Measurements from ENCODE around the gene C1S. TPM values are rescaled to one million over a fixed set of nuclear protein-coding genes. Genes with fewer than 3 reads are reported as not detected.

The C1S gene
- total RNA-seq, 2 donors from 2014 or later = 13.4 to 14.3 TPM

DNA sequence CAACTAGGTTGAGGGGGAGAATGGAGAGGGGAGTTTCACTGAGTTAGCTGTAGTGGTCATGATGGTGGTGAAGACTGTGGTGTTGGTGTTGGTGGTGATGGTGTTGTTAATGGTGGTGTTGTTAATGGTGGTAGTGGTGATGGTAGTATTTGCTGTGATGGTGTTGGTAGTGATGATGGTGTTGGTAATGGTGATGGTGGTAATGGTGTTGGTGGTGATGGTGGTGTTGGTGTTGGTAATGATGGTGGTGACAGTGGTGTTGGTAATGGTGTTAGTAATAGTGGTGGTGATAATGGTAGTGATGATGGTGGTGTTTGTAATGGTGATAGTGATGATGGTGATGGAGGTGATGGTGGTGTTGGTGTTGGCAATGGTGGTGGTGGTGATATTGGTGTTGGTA lies 22.6 kb downstream of the C1S start:
- TF ChIP-seq, protein P1, sequence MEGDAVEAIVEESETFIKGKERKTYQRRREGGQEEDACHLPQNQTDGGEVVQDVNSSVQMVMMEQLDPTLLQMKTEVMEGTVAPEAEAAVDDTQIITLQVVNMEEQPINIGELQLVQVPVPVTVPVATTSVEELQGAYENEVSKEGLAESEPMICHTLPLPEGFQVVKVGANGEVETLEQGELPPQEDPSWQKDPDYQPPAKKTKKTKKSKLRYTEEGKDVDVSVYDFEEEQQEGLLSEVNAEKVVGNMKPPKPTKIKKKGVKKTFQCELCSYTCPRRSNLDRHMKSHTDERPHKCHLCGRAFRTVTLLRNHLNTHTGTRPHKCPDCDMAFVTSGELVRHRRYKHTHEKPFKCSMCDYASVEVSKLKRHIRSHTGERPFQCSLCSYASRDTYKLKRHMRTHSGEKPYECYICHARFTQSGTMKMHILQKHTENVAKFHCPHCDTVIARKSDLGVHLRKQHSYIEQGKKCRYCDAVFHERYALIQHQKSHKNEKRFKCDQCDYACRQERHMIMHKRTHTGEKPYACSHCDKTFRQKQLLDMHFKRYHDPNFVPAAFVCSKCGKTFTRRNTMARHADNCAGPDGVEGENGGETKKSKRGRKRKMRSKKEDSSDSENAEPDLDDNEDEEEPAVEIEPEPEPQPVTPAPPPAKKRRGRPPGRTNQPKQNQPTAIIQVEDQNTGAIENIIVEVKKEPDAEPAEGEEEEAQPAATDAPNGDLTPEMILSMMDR (conservative IDR thresholded peaks at IDR 0.05) = no peak
- Mint-ChIP-seq H3K4me1 (no peaks in the 10 kb centered on the region), H3K27me3 (ENCODE audit: insufficient read depth) (peaks cover 1% of the 10 kb centered on the region), H3K27ac (no peak overlapping the region), H3K9me3 (peaks cover 5% of the 10 kb centered on the region), H3K36me3 (ENCODE audit: low read depth) (peaks cover 5% of the 10 kb centered on the region), H3K4me3 (no peak overlapping the region)
- H3K27me3 ChIP-seq (ENCODE audit: control insufficient read depth, insufficient read depth, low read length, poor library complexity, severe bottlenecking) = no peaks in the 10 kb centered on the region
- H3K4me3 ChIP-seq (ENCODE audit: low read length) = no peak overlapping the region
- H3K27ac ChIP-seq (ENCODE audit: low read depth, low read length) = no peak overlapping the region
- H3K9me3 ChIP-seq (ENCODE audit: control insufficient read depth, low read length) = peaks cover 5% of the 10 kb centered on the region
- no peaks in the 10 kb centered on the region for H3K36me3 ChIP-seq (ENCODE audit: control insufficient read depth, insufficient read depth, low read length)
- no peak for DNase-seq
- H3K4me1 ChIP-seq (ENCODE audit: control insufficient read depth, insufficient read depth, low read length) = no peaks in the 10 kb centered on the region
- no peak overlapping the region for H3K9ac ChIP-seq (ENCODE audit: extremely low read depth, low read length, poor library complexity, severe bottlenecking)

DNA sequence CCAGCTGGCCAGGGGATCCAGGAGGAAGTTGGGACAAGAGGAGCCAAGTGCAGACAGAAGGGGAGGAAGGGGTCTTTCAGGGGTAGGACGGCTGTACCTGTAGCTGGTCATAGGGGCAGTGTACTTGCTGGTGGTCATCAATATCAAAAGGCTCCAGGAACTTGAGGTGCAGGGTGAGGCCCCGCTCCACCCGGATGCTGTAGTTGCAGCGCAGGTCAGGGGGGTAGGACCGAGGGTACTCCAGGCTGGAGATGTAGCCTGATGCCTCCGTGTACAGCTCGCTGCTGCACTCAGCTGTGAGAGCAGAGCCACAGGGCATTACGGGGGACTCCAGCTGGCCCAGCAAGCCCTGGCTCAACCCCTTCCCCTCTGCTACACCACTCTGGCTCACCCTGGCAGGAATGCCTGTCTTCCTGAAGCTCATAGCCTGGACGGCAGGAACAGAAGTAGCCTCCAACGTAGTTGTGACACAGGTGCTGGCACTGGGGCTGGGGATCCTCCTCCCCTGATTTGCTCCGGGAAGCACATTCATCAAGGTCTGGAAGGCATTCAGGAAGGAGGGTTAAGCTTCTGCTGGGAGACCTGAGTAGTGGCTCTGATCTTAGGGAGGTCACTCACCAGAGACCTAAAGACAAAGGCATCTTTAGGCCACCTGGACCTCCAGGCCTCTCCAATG lies 28.8 kb downstream of the C1S start:
- TF ChIP-seq, protein P1 (conservative IDR thresholded peaks at IDR 0.05) = no peak
- Histone ChIP-seq H3K4me3 (ENCODE audit: low read length) (no peak overlapping the region), H3K27me3 (ENCODE audit: control insufficient read depth, insufficient read depth, low read length, poor library complexity, severe bottlenecking) (no peaks in the 10 kb centered on the region), H3K36me3 (ENCODE audit: control insufficient read depth, insufficient read depth, low read length) (no peaks in the 10 kb centered on the region), H3K4me1 (ENCODE audit: control insufficient read depth, insufficient read depth, low read length) (no peaks in the 10 kb centered on the region), H3K9me3 (ENCODE audit: control insufficient read depth, low read length) (peaks cover 5% of the 10 kb centered on the region), H3K27ac (ENCODE audit: low read depth, low read length) (no peak overlapping the region), H3K9ac (ENCODE audit: extremely low read depth, low read length, poor library complexity, severe bottlenecking) (no peak overlapping the region)
- 95 to 98% methylated on average over 8 to 11 of the region's 11 CpGs for WGBS, 2 experiments (ENCODE audit: insufficient coverage in 1 of 2, insufficient read length in 1 of 2)
- H3K27me3 Mint-ChIP-seq (ENCODE audit: insufficient read depth) = peaks cover 18% of the 10 kb centered on the region
- H3K36me3 Mint-ChIP-seq (ENCODE audit: low read depth) = no peaks in the 10 kb centered on the region
- no peak overlapping the region for H3K4me3 Mint-ChIP-seq
- no peak overlapping the region for H3K27ac Mint-ChIP-seq
- no peak for DNase-seq
- no peaks in the 10 kb centered on the region for H3K9me3 Mint-ChIP-seq
- peaks cover 18% of the 10 kb centered on the region for H3K4me1 Mint-ChIP-seq

DNA sequence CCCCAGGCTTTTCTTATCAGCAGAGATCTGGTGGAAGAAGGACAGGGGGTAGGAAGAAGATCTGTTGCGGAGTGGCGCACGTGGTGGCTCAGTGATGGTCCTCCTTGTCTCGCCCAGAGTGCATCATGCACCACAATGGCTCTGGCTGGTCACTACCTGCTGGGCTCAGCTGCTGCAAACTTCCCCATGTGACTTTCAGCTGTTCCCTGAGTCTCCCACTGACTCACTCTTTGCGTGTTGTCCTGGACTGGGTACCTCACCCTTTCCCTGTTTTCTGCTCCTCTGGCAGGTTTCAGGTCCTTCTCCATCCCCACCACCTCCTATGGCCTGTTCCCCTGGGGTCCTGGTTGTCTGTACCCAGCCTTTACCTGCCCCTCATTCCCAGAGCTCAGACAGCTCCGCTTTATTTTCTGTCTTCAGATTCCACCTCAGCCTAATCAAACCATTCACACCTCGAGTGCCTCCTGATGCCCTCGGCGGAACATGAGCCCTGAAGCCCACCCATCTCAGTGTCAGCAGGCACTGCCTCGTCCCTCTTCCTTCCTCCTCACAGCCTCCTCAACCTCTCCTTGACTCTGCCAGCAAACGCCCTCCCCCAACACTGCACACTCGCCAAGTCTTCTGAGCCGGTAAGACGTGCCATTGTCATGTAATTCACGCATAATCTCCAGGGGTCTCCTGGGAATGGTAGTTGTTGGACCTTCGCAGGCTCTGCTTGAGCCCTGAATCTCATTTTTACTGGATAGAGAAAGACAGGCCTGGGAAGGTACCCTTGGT lies 29.9 kb downstream of the C1S start:
- Histone ChIP-seq H3K9me3 (ENCODE audit: control insufficient read depth, low read length) (no peaks in the 10 kb centered on the region), H3K4me1 (ENCODE audit: control insufficient read depth, insufficient read depth, low read length) (no peaks in the 10 kb centered on the region), H3K9ac (ENCODE audit: extremely low read depth, low read length, poor library complexity, severe bottlenecking) (no peak overlapping the region), H3K4me3 (ENCODE audit: low read length) (no peak overlapping the region), H3K27me3 (ENCODE audit: control insufficient read depth, insufficient read depth, low read length, poor library complexity, severe bottlenecking) (no peaks in the 10 kb centered on the region), H3K36me3 (ENCODE audit: control insufficient read depth, insufficient read depth, low read length) (no peaks in the 10 kb centered on the region), H3K27ac (ENCODE audit: low read depth, low read length) (no peak overlapping the region)
- peak overlapping the region; percentile 0 for H3K4me3 Mint-ChIP-seq
- peak; percentile 89 for DNase-seq
- peaks cover 18% of the 10 kb centered on the region for H3K27me3 Mint-ChIP-seq (ENCODE audit: insufficient read depth)
- TF ChIP-seq, protein P1 (conservative IDR thresholded peaks at IDR 0.05) = peak; percentile 14
- H3K36me3 Mint-ChIP-seq (ENCODE audit: low read depth) = no peaks in the 10 kb centered on the region
- no peaks in the 10 kb centered on the region for H3K9me3 Mint-ChIP-seq
- peaks cover 19% of the 10 kb centered on the region for H3K4me1 Mint-ChIP-seq
- WGBS, 2 experiments (ENCODE audit: insufficient coverage in 1 of 2, insufficient read length in 1 of 2) = 70 to 74% methylated on average over 16 of the region's 16 CpGs
- no peak overlapping the region for H3K27ac Mint-ChIP-seq

All from endodermal cell (in vitro differentiated cells).